Vagina (tissue), 2 donors: ENCODE measurements around the gene SORCS2. TPM values are rescaled to one million over a fixed set of nuclear protein-coding genes. Genes with fewer than 3 reads are reported as not detected.

Experiments used
- DNase-seq, 2 donors: peaks; one replicate each; pipeline ENCODE4 v3.0.0-alpha.2; 2017; ENCODE audit errors: extremely low spot score in 2 of 2
- H3K27ac ChIP-seq: fragments of 200-600 bp; sonication (generic); one replicate; pipeline ENCODE4 v1.5.1; 2019
- H3K27me3 ChIP-seq: fragments of 200-600 bp; sonication (generic); one replicate; pipeline ENCODE4 v1.5.1; 2019
- H3K36me3 ChIP-seq, 2 donors: fragments of 200-600 bp; sonication (generic); one replicate each; pipeline ENCODE4 v1.5.1; 2017 to 2019
- H3K4me1 ChIP-seq: fragments of 200-600 bp; sonication (generic); one replicate; pipeline ENCODE4 v1.5.1; 2019
- H3K4me3 ChIP-seq, 2 donors: fragments of 200-600 bp; sonication (generic); 1 replicate in 1 of 2; 2 replicates in 1 of 2; pipeline ENCODE4 v1.5.1; 2016 to 2019
- H3K9me3 ChIP-seq: fragments of 200-600 bp; sonication (generic); one replicate; pipeline ENCODE4 v1.5.1; 2019
- CTCF ChIP-seq, 3 experiments: fragments of 450-650 bp in 2 of 3; fragments of 200-600 bp in 1 of 3; sonication (generic) in 1 of 3; IDR thresholded peaks; one replicate each; pipeline ENCODE4 v1.5.1; 2017 to 2019; ENCODE audit warnings: antibody characterized with exemption in 3 of 3, mild to moderate bottlenecking in 2 of 3, moderate library complexity in 2 of 3
- POLR2A ChIP-seq, 2 donors: fragments of 450-650 bp; IDR thresholded peaks; one replicate each; pipeline ENCODE4 v1.6.1; 2017; ENCODE audit warnings: antibody characterized with exemption in 2 of 2, mild to moderate bottlenecking in 2 of 2, moderate library complexity in 2 of 2
- POLR2AphosphoS5 ChIP-seq, 2 donors: sonication (generic); formaldehyde crosslinking; IDR thresholded peaks; one replicate each; pipeline ENCODE4 v1.9.0; 2017; ENCODE audit warnings: antibody characterized with exemption in 2 of 2, mild to moderate bottlenecking in 2 of 2, low read depth in 1 of 2; ENCODE audit not compliant: insufficient read depth in 1 of 2
- intact Hi-C: fragments of 100-400 bp; cut with DNase I; formaldehyde crosslinking; loops from one replicate; pipeline ENCODE4 v1.15.1; 2023
- total RNA-seq: library from RNA; depleted of rRNA; stranded (reverse); fragments of >200 nt; gene quantifications from one replicate; pipeline ENCODE4 v1.2.3, GENCODE V29; 2016

SORCS2 gene
- total RNA-seq, 1 donor from 2014 or later = 5.4 TPM

GRCh38 chr4:7253341-7253700 lies 61.0 kb downstream of the SORCS2 start:
- Histone ChIP-seq H3K4me3 (no peak overlapping the region), H3K9me3 (no peaks in the 10 kb centered on the region), H3K36me3 (no peaks in the 10 kb centered on the region), H3K27me3 (no peaks in the 10 kb centered on the region), H3K27ac (no peak overlapping the region), H3K4me1 (peaks cover 12% of the 10 kb centered on the region)
- TF ChIP-seq POLR2A (IDR thresholded peaks at IDR 0.05) (no peak), CTCF (IDR thresholded peaks at IDR 0.05) (no peak)
- no peak for DNase-seq
- intact Hi-C loops = no loop called here

GRCh38 chr4:7253837-7254236 lies 61.5 kb downstream of the SORCS2 start:
- intact Hi-C loops = no loop called here
- Histone ChIP-seq H3K27me3 (no peaks in the 10 kb centered on the region), H3K36me3 (no peaks in the 10 kb centered on the region), H3K4me3 (no peak overlapping the region), H3K27ac (no peak overlapping the region), H3K9me3 (no peaks in the 10 kb centered on the region), H3K4me1 (peaks cover 12% of the 10 kb centered on the region)
- no peak for DNase-seq
- TF ChIP-seq CTCF (IDR thresholded peaks at IDR 0.05) (no peak), POLR2AphosphoS5 (IDR thresholded peaks at IDR 0.05; ENCODE audit: insufficient read depth in 1 of 2, low read depth in 1 of 2) (no peak), POLR2A (IDR thresholded peaks at IDR 0.05) (no peak)

- intact Hi-C loops = no loop called here
- DNase-seq = no peak
- no peaks in the 10 kb centered on the region for H3K36me3 ChIP-seq
- TF ChIP-seq CTCF (IDR thresholded peaks at IDR 0.05) (no peak), POLR2AphosphoS5 (IDR thresholded peaks at IDR 0.05; ENCODE audit: insufficient read depth in 1 of 2, low read depth in 1 of 2) (no peak), POLR2A (IDR thresholded peaks at IDR 0.05) (no peak)
- H3K27ac ChIP-seq = no peak overlapping the region
- no peak overlapping the region for H3K4me3 ChIP-seq
- H3K4me1 ChIP-seq = peaks cover 2% of the 10 kb centered on the region
- H3K9me3 ChIP-seq = no peaks in the 10 kb centered on the region
- H3K27me3 ChIP-seq = no peaks in the 10 kb centered on the region
These were observed 62.6 kb downstream of the SORCS2 start for GRCh38 chr4:7254736-7255487.

GRCh38 chr4:7255488-7255881 lies 63.1 kb downstream of the SORCS2 start:
- Histone ChIP-seq H3K27ac (no peak overlapping the region), H3K4me3 (no peak overlapping the region), H3K9me3 (no peaks in the 10 kb centered on the region), H3K36me3 (no peaks in the 10 kb centered on the region), H3K4me1 (peaks cover under 1% of the 10 kb centered on the region), H3K27me3 (no peaks in the 10 kb centered on the region)
- no peak for DNase-seq
- TF ChIP-seq POLR2AphosphoS5 (IDR thresholded peaks at IDR 0.05; ENCODE audit: insufficient read depth in 1 of 2, low read depth in 1 of 2) (no peak), CTCF (IDR thresholded peaks at IDR 0.05) (no peak), POLR2A (IDR thresholded peaks at IDR 0.05) (no peak)
- intact Hi-C loops = no loop called here

- no peak for DNase-seq
- Histone ChIP-seq H3K36me3 (no peaks in the 10 kb centered on the region), H3K4me1 (peaks cover 5% of the 10 kb centered on the region), H3K4me3 (no peak overlapping the region), H3K27ac (no peak overlapping the region), H3K9me3 (no peaks in the 10 kb centered on the region), H3K27me3 (no peaks in the 10 kb centered on the region)
- intact Hi-C loops = no loop called here
- TF ChIP-seq POLR2A (IDR thresholded peaks at IDR 0.05) (no peak), POLR2AphosphoS5 (IDR thresholded peaks at IDR 0.05; ENCODE audit: insufficient read depth in 1 of 2, low read depth in 1 of 2) (no peak), CTCF (IDR thresholded peaks at IDR 0.05) (no peak)
These were observed 63.7 kb downstream of the SORCS2 start for GRCh38 chr4:7255996-7256395.
